Upper lobe of right lung (tissue), 1 donor: ENCODE measurements around the gene MAPK12. TPM values are rescaled to one million over a fixed set of nuclear protein-coding genes. Genes with fewer than 3 reads are reported as not detected.

Source experiments
- ATAC-seq: fragments of 200-7000 bp; cut with Tn5 transposase; one replicate; pipeline ENCODE4 v1.9.1; 2020; ENCODE audit warnings: mild to moderate bottlenecking, moderate library complexity
- DNase-seq: peaks from one replicate; pipeline ENCODE4 v3.0.0-alpha.2; 2020
- H3K27ac ChIP-seq: fragments of 200-600 bp; one replicate; pipeline ENCODE4 v1.8.0; 2022
- H3K27me3 ChIP-seq: fragments of 200-600 bp; one replicate; pipeline ENCODE4 v1.8.0; 2022; ENCODE audit warnings: mild to moderate bottlenecking
- H3K36me3 ChIP-seq: fragments of 200-600 bp; one replicate; pipeline ENCODE4 v1.8.0; 2022
- H3K4me1 ChIP-seq: fragments of 200-600 bp; one replicate; pipeline ENCODE4 v1.8.0; 2022
- H3K4me3 ChIP-seq: fragments of 200-600 bp; one replicate; pipeline ENCODE4 v1.8.0; 2022; ENCODE audit warnings: mild to moderate bottlenecking
- H3K9me3 ChIP-seq: fragments of 200-600 bp; one replicate; pipeline ENCODE4 v1.8.0; 2022
- CTCF ChIP-seq: fragments of 200-600 bp; IDR thresholded peaks from one replicate; pipeline ENCODE4 v1.8.0; 2022; ENCODE audit warnings: antibody characterized with exemption
- intact Hi-C: fragments of 100-400 bp; cut with DNase I; formaldehyde crosslinking; loops from one replicate; pipeline ENCODE4 v1.11.0; 2022
- total RNA-seq: library from RNA; stranded (reverse); fragmentation: NEBNext Ultra II Directional; extraction: Animal tissue kit (Norgen Biotek cat#: 25700); gene quantifications from one replicate; pipeline ENCODE4 v1.2.1, GENCODE V29; 2021
- donor health status: DM: no; HTN: yes; CAD: no; lungs with severe emphysema.

The MAPK12 gene
- total RNA-seq, 1 donor from 2014 or later = 22.2 TPM

- Histone ChIP-seq H3K4me1 (peaks cover 45% of the 10 kb centered on the region), H3K36me3 (peaks cover 33% of the 10 kb centered on the region), H3K27ac (peak within 1 kb of the TSS; percentile 88), H3K9me3 (no peaks in the 10 kb centered on the region), H3K27me3 (no peaks in the 10 kb centered on the region), H3K4me3 (peak within 1 kb of the TSS; percentile 87)
- intact Hi-C loops = no loop called here
- ATAC-seq (peak; percentile 92), DNase-seq (peak; percentile 98)
- TF ChIP-seq CTCF = peak; percentile 21
Observed at GRCh38 chr22:50244420-50245213, 16.9 kb downstream of the MAPK12 start, which contains the start of gene TUBGCP6. Gene TUBGCP6 (minus strand): TSS chr22:50245023. CDS start chr22:50244459, 564 bp downstream.

DNA sequence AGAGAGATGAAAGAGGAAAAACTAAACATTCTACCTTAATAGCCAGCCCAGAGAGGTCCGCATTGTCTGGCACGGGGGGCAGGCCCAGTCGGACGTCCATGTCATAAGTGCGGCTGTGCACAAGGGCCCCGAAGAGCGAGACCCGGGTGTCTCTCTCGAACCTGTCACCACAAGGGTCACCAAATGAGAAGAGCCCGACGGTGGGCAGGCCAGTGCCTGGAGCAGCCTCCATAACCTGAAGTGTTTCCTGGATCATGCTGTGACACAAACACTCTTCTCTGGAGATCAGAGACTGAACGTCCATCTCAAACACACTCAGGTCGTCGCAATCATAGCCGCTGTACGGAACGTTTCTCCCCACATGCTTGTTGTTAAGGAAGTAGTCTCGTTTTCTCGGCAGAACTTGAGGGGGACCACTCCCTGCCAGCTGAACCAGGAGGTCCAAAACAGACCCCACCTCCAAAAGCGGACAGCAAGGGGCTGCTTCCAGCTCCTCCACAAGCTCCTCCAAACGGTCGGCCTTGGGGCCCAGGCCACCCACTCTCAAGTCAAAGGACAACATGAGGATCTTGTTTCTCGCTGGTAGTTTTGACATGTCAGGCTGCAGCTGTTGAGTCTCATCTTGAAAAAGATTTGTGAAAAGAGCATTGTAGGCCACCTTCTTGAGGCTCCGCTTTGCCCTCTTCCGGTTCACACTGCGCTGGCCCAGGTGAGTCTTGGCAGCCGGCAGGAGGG, 17.6 kb downstream of the MAPK12 start:
- no peak for ATAC-seq
- no peak for DNase-seq
- H3K9me3 ChIP-seq = no peaks in the 10 kb centered on the region
- H3K27me3 ChIP-seq = no peaks in the 10 kb centered on the region
- no peak for TF ChIP-seq CTCF
- peak overlapping the region; percentile 88 for H3K27ac ChIP-seq
- intact Hi-C loops = no loop called here
- peak overlapping the region; percentile 87 for H3K4me3 ChIP-seq
- peaks cover 41% of the 10 kb centered on the region for H3K36me3 ChIP-seq
- H3K4me1 ChIP-seq = peaks cover 43% of the 10 kb centered on the region

DNA sequence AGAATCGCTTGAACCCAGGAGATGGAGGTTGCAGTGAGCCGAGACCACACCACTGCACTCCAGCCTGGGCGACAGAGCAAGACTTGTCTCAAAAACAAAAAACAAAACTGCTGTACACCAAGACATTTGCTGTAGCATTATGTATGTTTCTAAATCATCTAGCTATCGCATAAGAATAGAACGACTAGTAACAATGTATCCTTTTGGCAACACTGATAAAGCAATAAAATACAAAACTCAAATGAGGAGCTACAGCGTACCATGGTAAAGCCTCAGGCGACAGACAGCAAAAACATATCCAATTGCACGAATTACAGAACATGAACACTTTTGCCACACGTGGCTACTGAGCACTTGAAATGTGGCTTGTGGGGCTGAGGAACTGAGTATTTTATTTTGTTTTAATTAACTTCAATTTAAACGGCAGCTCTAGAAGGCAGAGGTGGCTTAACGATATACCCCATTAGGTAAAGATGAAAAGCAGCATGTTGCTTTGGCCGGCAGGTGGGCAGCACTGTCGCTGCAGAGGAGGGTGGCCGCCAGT, 19.0 kb downstream of the MAPK12 start:
- ATAC-seq (no peak), DNase-seq (no peak)
- Histone ChIP-seq H3K27me3 (no peaks in the 10 kb centered on the region), H3K4me3 (peak overlapping the region; percentile 87), H3K36me3 (peaks cover 37% of the 10 kb centered on the region), H3K27ac (no peak overlapping the region), H3K9me3 (no peaks in the 10 kb centered on the region), H3K4me1 (peaks cover 43% of the 10 kb centered on the region)
- intact Hi-C loops = no loop called here
- no peak for TF ChIP-seq CTCF

- no peak for TF ChIP-seq CTCF
- no peak for ATAC-seq
Observed at GRCh38 chr22:50238755-50239154, 22.7 kb downstream of the MAPK12 start.

DNA sequence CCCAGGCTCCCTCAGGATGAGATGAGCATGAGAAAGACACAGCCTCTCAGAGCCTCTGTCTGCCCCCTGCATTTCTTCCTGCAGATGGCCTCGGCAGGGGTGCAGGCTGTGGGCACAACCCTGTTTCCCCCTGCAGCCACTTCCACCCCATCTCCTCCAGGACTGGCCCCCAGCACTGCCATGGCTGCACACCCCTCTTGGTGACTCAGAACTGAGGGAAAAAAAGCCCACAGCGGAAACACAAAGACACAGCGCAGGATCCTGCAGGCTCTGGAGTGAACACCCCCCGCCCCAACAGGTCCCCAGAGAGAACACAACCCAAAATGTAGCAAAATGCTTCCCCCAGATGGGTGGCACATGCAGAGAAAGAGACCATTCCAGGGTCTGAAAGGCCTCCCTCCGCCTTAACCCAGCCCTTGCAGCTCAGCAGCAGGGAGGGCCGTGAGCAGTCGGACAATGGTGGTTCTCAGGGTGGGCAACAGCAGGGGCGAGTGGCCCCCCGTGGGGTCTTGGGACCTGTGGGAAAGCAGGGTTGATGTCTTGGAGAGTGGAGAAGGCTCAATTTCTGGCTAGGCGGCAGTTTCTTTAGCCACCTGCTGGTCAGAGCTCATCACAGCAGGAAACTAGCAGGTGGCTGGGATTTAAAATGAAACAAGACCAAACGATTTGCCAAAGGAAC, 24.6 kb downstream of the MAPK12 start:
- Histone ChIP-seq H3K27me3 (no peaks in the 10 kb centered on the region), H3K27ac (no peak overlapping the region), H3K4me1 (peaks cover 14% of the 10 kb centered on the region), H3K36me3 (peaks cover 44% of the 10 kb centered on the region), H3K4me3 (no peak overlapping the region), H3K9me3 (no peaks in the 10 kb centered on the region)
- ATAC-seq (no peak), DNase-seq (no peak)
- intact Hi-C loops = no loop called here
- no peak for TF ChIP-seq CTCF

More at GRCh38 chr22:50238755-50239154, 22.7 kb downstream of the MAPK12 start:
- intact Hi-C loops = no loop called here
- DNase-seq = no peak
- peaks cover 31% of the 10 kb centered on the region for H3K4me1 ChIP-seq
- H3K27me3 ChIP-seq = no peaks in the 10 kb centered on the region
- H3K9me3 ChIP-seq = no peaks in the 10 kb centered on the region
- no peak overlapping the region for H3K27ac ChIP-seq
- peaks cover 26% of the 10 kb centered on the region for H3K36me3 ChIP-seq
- H3K4me3 ChIP-seq = no peak overlapping the region
